GM23338 (cell line): ENCODE results near the gene FAM118B. TPM values are rescaled to one million over a fixed set of nuclear protein-coding genes. Genes with fewer than 3 reads are reported as not detected.

ENCODE experiments used
- ATAC-seq: fragments of 200-7000 bp; cut with Tn5 transposase; 3 replicates; pipeline ENCODE4 v1.9.1; 2020
- DNase-seq: peaks from one replicate; pipeline ENCODE4 v3.0.0-alpha.2; 2015; ENCODE audit warnings: low spot score
- H2AFZ ChIP-seq: fragments of 200-600 bp; sonication (generic); 2 replicates; pipeline ENCODE4 v1.8.0; 2016; ENCODE audit warnings: antibody characterized with exemption, mild to moderate bottlenecking, moderate library complexity
- H3F3A ChIP-seq: fragments of 200-600 bp; sonication (generic); replicated peaks from 2 replicates; pipeline ENCODE4 v1.8.0; 2017; ENCODE audit warnings: antibody characterized with exemption, mixed run types, low read depth
- H3K27ac ChIP-seq: fragments of 200-600 bp; sonication (generic); 2 replicates; pipeline ENCODE4 v1.6.1; 2016; ENCODE audit warnings: low read depth
- H3K27me3 ChIP-seq: fragments of 200-600 bp; sonication (generic); 2 replicates; pipeline ENCODE4 v1.8.0; 2016; ENCODE audit warnings: mild to moderate bottlenecking, mixed run types, moderate library complexity; ENCODE audit not compliant: insufficient read depth
- H3K36me3 ChIP-seq: fragments of 200-600 bp; sonication (generic); 2 replicates; pipeline ENCODE4 v1.8.0; 2016; ENCODE audit warnings: mild to moderate bottlenecking; ENCODE audit not compliant: insufficient read depth
- H3K4me1 ChIP-seq: fragments of 200-600 bp; sonication (generic); 2 replicates; pipeline ENCODE4 v1.8.0; 2016; ENCODE audit warnings: mild to moderate bottlenecking, moderate library complexity; ENCODE audit not compliant: insufficient read depth
- H3K4me2 ChIP-seq: fragments of 200-600 bp; sonication (generic); 2 replicates; pipeline ENCODE4 v1.7.1; 2017; ENCODE audit warnings: mixed run types
- H3K4me3 ChIP-seq: fragments of 200-600 bp; sonication (generic); 2 replicates; pipeline ENCODE4 v1.6.1; 2016; ENCODE audit warnings: mixed run types
- H3K79me2 ChIP-seq: fragments of 200-600 bp; sonication (generic); replicated peaks from 2 replicates; pipeline ENCODE4 v1.8.0; 2017; ENCODE audit warnings: mild to moderate bottlenecking; ENCODE audit not compliant: insufficient read depth
- H3K9me2 ChIP-seq: fragments of 200-600 bp; sonication (generic); 2 replicates; pipeline ENCODE4 v1.8.0; 2017; ENCODE audit not compliant: insufficient read depth
- H4K20me1 ChIP-seq: fragments of 200-600 bp; sonication (generic); replicated peaks from 2 replicates; pipeline ENCODE4 v1.8.0; 2017; ENCODE audit warnings: mild to moderate bottlenecking; ENCODE audit not compliant: insufficient read depth
- H3K27ac Mint-ChIP-seq: 2 replicates; pipeline ENCODE4 v1.8.0; 2020; ENCODE audit warnings: inconsistent platforms, mild to moderate bottlenecking, moderate library complexity, mixed read lengths
- H3K27me3 Mint-ChIP-seq: 3 replicates; pipeline ENCODE4 v1.8.0; 2022; ENCODE audit warnings: low read depth, mild to moderate bottlenecking, moderate library complexity, mixed read lengths, inconsistent platforms; ENCODE audit not compliant: insufficient read depth, poor library complexity
- H3K36me3 Mint-ChIP-seq: 3 replicates; pipeline ENCODE4 v1.8.0; 2021; ENCODE audit warnings: low read depth, mild to moderate bottlenecking, inconsistent platforms, moderate library complexity, mixed read lengths
- H3K4me1 Mint-ChIP-seq: 3 replicates; pipeline ENCODE4 v1.8.0; 2020; ENCODE audit warnings: mild to moderate bottlenecking, inconsistent platforms, mixed read lengths
- H3K4me3 Mint-ChIP-seq: 3 replicates; pipeline ENCODE4 v1.8.0; 2021; ENCODE audit warnings: moderate library complexity, mild to moderate bottlenecking, inconsistent platforms, mixed read lengths
- H3K9me3 Mint-ChIP-seq: 3 replicates; pipeline ENCODE4 v1.8.0; 2020; ENCODE audit warnings: moderate library complexity, mild to moderate bottlenecking, inconsistent platforms, mixed read lengths
- CREB1 ChIP-seq: fragments of 250-450 bp; sonication (Bioruptor Pico); IDR thresholded peaks from 2 replicates; pipeline ENCODE4 v1.5.0; 2020; ENCODE audit warnings: low read depth, mild to moderate bottlenecking, moderate library complexity
- CTCF ChIP-seq, 2 experiments: fragments of 200-600 bp in 1 of 2; sonication (generic) in 1 of 2; conservative IDR thresholded peaks; 2 replicates each; pipeline versions ENCODE4 v1.5.1 to v1.6.1; 2016 to 2017; ENCODE audit warnings: antibody characterized with exemption in 2 of 2, low read depth in 2 of 2, mild to moderate bottlenecking in 2 of 2, moderate library complexity in 1 of 2
- ETS1 ChIP-seq: IDR thresholded peaks from 2 replicates; pipeline ENCODE4 v1.6.1; 2016; ENCODE audit warnings: antibody characterized with exemption
- EZH2 ChIP-seq: fragments of 200-600 bp; sonication (generic); IDR thresholded peaks from one replicate; pipeline ENCODE4 v1.8.0; 2017; ENCODE audit warnings: antibody characterized with exemption, mild to moderate bottlenecking, low read depth; ENCODE audit not compliant: unreplicated experiment
- EZH2phosphoT487 ChIP-seq: fragments of 200-600 bp; sonication (generic); IDR thresholded peaks from one replicate; pipeline ENCODE4 v1.8.1; 2018; ENCODE audit warnings: antibody characterized with exemption; ENCODE audit not compliant: unreplicated experiment
- JUNB ChIP-seq: IDR thresholded peaks from one replicate; pipeline ENCODE4 v1.6.1; 2016; ENCODE audit warnings: antibody characterized with exemption; ENCODE audit not compliant: unreplicated experiment
- NANOG ChIP-seq: IDR thresholded peaks from 2 replicates; pipeline ENCODE4 v1.6.1; 2016; ENCODE audit warnings: antibody characterized with exemption, borderline replicate concordance
- POLR2AphosphoS5 ChIP-seq: IDR thresholded peaks from 2 replicates; pipeline ENCODE4 v1.6.1; 2016; ENCODE audit warnings: antibody characterized with exemption, low read depth
- REST ChIP-seq: IDR thresholded peaks from one replicate; pipeline ENCODE4 v1.6.1; 2018; ENCODE audit warnings: antibody characterized with exemption; ENCODE audit not compliant: unreplicated experiment
- STAT1 ChIP-seq: IDR thresholded peaks from one replicate; pipeline ENCODE4 v1.6.1; 2016; ENCODE audit warnings: antibody characterized with exemption; ENCODE audit not compliant: unreplicated experiment
- ZNF114 ChIP-seq: fragments of 250-450 bp; sonication (Bioruptor Pico); IDR thresholded peaks from 2 replicates; pipeline ENCODE4 v1.5.0; 2020; ENCODE audit warnings: mild to moderate bottlenecking, moderate library complexity
- ZNF331 ChIP-seq: fragments of 250-450 bp; sonication (Bioruptor Pico); IDR thresholded peaks from 2 replicates; pipeline ENCODE4 v1.5.0; 2020; ENCODE audit warnings: low read depth, mild to moderate bottlenecking, moderate library complexity
- ZNF462 ChIP-seq: fragments of 250-450 bp; sonication (Bioruptor Pico); IDR thresholded peaks from 2 replicates; pipeline ENCODE4 v1.5.0; 2020; ENCODE audit warnings: mild to moderate bottlenecking, moderate library complexity
- polyA plus RNA-seq: library from polyadenylated mRNA; unstranded; fragments of >200 nt; fragmentation: Nextera tagmentation; extraction: Ambion mirVana; gene quantifications from 2 replicates; pipeline ENCODE4 v1.2.1, GENCODE V29; 2016
- total RNA-seq: library from RNA; depleted of rRNA; stranded (reverse); fragments of >200 nt; shearing (Covaris generic); gene quantifications from 2 replicates; pipeline ENCODE4 v1.2.3, GENCODE V29; 2014

The FAM118B gene
- total and polyA plus RNA-seq, 2 experiments from 2014 or later = 33.7 to 43.4 TPM

- no peak overlapping the region for H3K4me3 ChIP-seq
- no peaks in the 10 kb centered on the region; the same call in 2 of the 3 replicates for H3K9me3 Mint-ChIP-seq
- no peaks in the 10 kb centered on the region for H3K79me2 ChIP-seq
- no peak overlapping the region for H3K4me3 Mint-ChIP-seq
- peaks cover 10% of the 10 kb centered on the region for H3F3A ChIP-seq
- H3K36me3 ChIP-seq = no peaks in the 10 kb centered on the region
- TF ChIP-seq EZH2 (no peak), NANOG (no peak), POLR2AphosphoS5 (no peak), ZNF114 (CRISPR knock-in tag) (no peak), ETS1 (no peak), STAT1 (no peak), JUNB (no peak), ZNF331 (CRISPR knock-in tag) (no peak), CTCF (conservative IDR thresholded peaks at IDR 0.05; ENCODE audit: low read depth in 2 of 2) (no peak), CREB1 (CRISPR knock-in tag) (no peak), REST (no peak), ZNF462 (no peak), EZH2phosphoT487 (no peak)
- no peaks in the 10 kb centered on the region for H3K9me2 ChIP-seq
- DNase-seq = no peak
- 0 out of 2 replicates have a peak, but pooled peaks cover 4% of the 10 kb centered on the region for H4K20me1 ChIP-seq
- ATAC-seq = no peak
- no peak overlapping the region for H3K4me2 ChIP-seq
- H3K27ac Mint-ChIP-seq = no peak overlapping the region
- H3K4me1 Mint-ChIP-seq = peaks cover 15% of the 10 kb centered on the region
- H3K27ac ChIP-seq = no peak overlapping the region
- H3K27me3 ChIP-seq = peaks cover 19% of the 10 kb centered on the region
- 0 out of 2 replicates have a peak, but pooled peaks cover 7% of the 10 kb centered on the region for H3K4me1 ChIP-seq
- H3K36me3 Mint-ChIP-seq = no peaks in the 10 kb centered on the region; the same call in 2 of the 3 replicates
- H2AFZ ChIP-seq = no peak overlapping the region
- peaks cover 24% of the 10 kb centered on the region for H3K27me3 Mint-ChIP-seq
These were observed 73.2 kb downstream of the FAM118B start for GRCh38 chr11:126284829-126285228.
